Measurements from ENCODE around the gene POLL.
"Not testable (repeated sequence)": the region's sequence is repeated elsewhere in the genome, so short reads cannot be mapped to it uniquely, and the experiment has no call there.

Gene POLL

DNA sequence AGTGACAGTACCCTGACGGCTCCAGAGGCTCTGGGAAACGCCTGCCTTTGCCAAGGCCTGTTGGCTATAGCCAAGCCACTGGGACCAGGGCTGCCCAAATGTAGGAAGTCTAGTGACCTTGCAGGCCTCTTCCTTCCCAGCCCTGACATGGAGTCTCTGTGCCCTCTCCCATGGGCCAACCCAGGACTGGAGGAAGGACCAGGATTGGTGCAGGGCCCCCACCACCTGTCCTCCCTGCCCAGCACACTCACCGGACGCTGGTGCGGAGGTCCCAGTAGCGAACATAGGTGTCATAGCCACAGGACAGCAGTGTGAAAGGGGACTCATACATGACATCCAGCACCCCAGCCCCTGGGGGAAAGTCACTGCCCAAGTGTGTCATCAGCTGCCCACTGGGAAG lies 24.0 kb upstream of the POLL start:
- no peak for DNase-seq (ENCODE audit: extremely low read depth in 1 of 2, low read depth in 1 of 2)

DNA sequence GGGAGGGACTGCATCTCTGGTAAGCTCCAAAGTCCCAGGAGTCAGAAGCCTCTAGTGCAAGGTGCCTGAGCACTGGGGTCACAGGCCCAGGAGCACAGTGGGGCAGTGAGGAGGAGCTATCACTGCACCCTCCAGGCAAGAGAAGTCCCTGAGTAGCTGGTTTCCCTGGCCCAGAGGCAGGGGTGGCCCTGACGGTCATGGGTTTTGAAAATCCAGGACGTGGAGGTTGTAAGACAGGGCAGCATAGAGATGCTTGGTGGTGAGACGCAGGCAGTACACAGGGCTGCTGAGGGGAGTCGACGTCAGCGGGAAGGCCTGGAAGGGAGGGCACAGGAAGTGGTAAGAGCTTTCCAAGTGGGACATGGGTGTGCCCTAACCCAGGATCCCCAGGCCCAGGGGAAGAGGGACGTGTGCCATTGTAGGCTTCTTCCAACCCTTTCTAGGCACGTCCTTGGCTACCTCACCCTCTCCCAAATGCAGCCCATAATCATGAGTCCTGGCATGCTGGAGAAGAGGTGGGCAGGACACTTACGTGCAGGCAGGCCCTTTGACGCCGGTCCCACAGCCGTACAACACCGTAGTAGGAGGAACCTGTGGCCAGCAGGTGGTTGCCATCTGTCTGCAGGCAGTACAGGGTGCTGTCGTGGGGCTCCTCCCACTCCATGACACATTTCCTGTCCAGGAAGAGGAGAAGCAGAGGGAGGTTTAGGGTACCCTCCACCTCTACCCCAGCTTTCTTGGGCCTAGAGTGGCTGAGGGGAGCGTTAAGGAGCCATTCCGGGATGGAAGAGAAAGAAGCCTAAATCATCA lies 23.2 kb upstream of the POLL start:
- peak in 1 of 2 donors; percentile 25 for DNase-seq (ENCODE audit: extremely low read depth in 1 of 2, low read depth in 1 of 2)

DNA sequence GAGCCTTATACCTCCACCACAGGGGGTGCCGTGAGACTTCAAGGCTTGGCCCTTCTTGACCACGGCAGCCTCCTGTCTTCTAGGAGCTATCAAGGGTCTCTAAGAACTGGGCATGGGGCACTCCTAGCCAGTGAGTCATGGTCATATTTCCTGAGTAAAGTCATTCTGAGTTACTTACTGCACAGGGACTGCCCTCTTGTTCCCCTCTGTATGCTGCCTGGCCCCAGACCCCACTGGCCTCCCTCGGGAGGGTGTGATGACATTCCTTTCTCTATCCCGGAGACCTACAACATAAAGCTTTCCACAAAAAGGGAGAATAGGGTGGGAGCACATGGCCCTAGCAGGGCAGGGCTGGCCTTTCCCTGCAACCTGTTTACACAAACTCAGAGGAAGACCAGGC lies 21.4 kb upstream of the POLL start:
- DNase-seq (ENCODE audit: extremely low read depth in 1 of 2, low read depth in 1 of 2) = no peak

DNA sequence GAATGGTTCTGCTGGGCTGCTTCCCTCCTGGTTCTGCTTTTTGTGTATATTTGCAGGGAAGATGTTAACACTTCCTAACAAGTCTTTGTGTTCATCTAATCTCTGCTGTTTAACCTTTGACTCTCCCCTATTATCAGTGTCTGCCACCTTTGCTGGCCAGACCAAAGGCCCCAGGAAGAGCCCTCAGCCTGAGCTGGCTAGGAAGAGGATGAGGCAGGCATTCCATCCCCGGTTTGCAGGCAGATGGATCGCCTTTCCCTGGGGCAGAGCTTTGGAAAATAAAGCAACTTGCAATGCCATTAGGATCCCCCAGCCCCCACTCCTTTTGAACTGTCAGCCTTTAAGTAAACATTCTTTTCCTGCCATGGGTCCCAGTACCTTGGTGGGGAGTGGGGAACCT lies 19.1 kb upstream of the POLL start:
- DNase-seq (ENCODE audit: extremely low read depth in 1 of 2, low read depth in 1 of 2) = no peak

DNA sequence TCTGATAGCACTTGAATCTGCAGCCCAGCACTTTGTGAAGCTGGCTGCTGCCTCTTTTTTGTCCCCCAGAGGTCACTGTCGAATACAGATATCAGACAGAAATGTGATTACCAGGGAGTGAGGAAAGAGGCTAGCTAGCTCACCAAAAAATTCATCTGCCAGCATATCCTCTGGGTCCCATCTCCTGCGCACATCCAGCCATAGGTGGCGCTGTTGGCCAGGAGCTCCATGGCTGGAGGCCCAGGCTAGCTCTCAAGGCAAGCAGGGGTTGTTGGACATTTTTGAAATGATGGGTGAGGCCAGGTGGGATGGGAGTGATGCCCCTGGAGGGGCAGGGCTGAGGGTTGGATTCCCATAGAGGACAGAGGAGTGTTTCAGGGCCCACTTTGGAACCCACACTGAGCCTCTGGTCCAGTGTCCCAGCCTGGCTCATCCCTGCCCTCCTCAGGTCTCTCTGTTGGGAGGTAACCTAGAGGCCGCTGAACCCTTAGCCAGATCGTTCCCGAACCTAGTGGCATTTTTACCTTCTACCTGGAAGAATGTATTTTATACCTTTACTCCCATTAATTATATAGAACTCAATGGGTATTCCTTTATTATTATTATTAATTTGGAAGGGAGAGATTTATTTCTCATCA lies 14.8 kb upstream of the POLL start:
- DNase-seq (ENCODE audit: extremely low read depth in 1 of 2, low read depth in 1 of 2) = peak; percentile 11 to 59

DNA sequence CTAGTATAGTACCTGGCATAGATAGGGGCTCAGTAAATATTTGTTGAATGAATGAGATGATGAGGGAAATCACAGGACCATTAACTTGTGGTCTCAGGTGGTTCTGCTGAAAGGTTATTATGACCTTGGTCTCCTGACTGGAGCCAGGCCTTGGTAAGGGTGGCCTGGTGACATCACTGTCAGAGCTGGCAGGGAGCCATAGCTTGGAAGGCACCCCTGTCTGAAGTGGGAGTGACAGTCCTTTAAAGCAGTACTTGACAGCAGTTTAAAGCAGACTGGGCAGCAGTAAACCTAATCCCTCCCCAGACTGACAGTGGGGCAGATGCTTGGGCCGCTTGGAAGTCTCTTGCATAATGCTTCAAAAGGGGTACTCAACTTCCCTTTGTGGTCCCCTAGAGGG lies 13.5 kb upstream of the POLL start:
- DNase-seq (ENCODE audit: extremely low read depth in 1 of 2, low read depth in 1 of 2) = no peak

DNA sequence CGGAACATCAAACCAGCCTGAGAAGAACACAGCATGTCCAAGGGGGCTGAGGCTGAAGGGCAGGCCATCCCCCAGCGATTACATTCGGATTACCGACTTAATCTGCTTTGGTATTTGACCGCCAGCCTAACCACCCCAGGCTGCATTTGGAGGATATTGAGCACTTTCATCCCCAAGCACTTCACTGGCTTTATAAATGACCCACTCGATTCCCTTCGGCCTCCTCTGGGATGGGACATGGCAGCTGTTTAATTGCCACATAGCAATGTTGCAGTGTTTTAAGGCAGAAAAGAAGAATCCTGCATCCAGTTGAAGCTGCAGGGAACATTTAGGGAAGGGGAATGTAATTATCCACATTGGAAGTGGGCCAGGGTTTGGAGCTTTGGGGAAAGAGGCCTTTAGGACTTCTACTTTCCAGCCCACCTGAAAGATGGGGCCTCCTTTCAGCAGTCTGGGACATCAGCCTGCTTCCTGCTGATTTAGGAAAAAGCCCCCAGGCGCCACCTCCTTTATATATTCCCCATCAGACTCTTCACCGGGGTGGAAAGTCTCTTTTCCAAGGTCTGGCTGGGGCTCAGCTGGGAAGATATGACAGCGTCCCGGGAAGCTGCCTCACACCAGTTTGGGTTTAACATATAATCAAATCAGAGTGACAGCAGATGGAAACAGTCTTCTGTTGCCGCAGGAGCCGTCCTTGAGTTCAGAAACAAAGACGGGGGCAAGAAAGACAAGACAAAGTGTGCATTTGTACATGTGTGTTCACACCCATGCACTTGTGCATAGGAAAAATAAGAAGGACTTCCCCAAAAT lies 9.2 kb upstream of the POLL start:
- no peak for DNase-seq (ENCODE audit: extremely low read depth in 1 of 2, low read depth in 1 of 2)

DNA sequence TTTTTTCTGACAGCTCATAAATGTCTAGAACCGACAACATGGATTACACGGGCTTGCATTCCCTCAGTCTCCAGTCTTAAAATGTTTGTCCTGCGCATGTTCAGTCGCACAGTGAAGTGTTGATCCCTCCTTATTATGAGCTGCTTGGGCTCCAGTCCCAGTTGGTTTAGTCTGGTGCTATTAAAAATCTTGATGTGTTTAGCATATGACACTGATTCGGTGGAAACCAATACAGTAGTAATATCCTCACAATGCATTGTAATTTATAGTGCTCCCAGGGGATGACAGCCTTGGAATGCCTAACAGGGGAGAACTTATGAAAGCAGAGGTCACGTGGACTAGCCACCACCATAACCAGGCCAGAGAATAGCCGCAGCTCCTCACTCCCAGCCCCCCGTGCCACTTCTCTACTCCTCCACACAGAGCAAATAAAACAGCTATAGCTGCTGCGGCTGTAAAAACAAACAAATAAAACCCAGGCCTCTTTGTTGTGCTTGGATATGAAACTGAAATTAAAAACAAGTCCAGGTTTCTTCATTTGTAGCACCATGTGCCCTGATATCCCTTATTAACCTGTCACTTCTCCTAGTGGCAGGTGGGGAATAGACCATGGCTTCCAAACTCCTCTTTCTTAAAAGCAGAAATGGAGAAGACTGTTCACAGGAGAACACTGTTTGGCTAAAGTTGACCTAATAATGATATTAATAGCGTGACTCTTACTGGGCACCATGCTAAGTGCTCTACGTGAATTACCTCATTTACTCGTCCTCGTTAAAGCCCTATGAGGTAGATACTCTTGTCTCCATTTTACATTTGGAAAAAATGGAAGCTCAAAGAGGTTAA lies 7.8 kb upstream of the POLL start:
- DNase-seq (ENCODE audit: extremely low read depth in 1 of 2, low read depth in 1 of 2) = no peak

DNA sequence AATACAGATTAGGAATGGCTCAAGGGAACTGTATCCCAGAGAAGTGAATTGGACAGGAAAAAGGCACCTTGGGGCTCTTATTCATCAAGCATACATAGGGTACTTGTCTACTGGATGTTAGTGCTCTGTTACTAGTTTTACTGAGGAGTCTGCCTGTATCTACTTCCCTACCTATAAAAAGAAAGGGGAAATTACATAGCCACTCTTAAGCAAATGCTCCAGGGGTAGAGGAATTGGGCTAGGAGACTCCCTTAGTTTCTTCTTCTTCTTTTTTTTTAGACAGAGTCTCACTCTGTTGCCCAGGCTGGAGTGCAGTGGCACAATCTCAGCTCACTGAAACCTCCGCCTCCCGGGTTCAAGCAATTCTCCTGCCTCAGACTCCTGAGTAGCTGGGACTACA lies 5.3 kb upstream of the POLL start:
- not testable (repeated sequence) for DNase-seq (ENCODE audit: extremely low read depth in 1 of 2, low read depth in 1 of 2)

DNA sequence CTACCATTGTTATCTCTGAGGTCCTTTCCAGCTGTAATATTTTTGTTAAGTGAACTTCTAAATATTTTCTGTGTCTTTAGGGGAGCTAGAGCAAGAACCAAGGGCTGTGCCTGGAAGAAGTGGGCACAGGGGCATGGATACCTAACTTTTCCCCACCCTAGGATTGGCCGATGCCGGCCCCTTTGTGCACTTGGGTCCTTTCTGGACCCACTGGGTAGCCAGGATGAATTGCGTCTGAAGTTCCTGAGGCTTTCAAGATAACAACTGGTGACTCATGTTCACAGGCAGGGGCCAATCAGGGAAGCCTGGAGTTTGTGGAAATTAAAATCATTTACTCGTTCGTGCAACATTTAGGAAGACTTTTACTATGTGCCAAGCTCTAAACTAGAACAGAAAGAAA lies 822 bp upstream of the POLL start:
- no peak for DNase-seq (ENCODE audit: extremely low read depth in 1 of 2, low read depth in 1 of 2)

DNA sequence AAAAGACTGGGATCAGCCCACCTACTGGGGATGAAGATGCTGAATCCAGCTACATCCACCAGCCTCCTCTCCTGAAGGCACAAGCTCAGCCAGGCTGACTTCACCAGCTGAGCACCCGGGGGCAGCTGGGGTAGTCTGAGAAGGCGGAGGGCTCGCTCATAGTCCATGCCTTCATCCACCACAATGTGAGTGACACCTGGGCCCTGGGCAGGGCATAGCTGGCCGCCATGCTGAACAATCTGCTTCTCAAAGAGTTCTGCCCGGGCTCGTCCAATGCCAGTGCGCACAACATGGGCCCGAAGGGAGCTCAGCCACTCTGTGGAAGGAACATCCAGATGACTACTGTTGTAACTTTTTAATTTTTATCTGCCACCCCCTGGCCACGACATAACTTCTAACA lies 2.2 kb downstream of the POLL start:
- DNase-seq (ENCODE audit: extremely low read depth in 1 of 2, low read depth in 1 of 2) = no peak

DNA sequence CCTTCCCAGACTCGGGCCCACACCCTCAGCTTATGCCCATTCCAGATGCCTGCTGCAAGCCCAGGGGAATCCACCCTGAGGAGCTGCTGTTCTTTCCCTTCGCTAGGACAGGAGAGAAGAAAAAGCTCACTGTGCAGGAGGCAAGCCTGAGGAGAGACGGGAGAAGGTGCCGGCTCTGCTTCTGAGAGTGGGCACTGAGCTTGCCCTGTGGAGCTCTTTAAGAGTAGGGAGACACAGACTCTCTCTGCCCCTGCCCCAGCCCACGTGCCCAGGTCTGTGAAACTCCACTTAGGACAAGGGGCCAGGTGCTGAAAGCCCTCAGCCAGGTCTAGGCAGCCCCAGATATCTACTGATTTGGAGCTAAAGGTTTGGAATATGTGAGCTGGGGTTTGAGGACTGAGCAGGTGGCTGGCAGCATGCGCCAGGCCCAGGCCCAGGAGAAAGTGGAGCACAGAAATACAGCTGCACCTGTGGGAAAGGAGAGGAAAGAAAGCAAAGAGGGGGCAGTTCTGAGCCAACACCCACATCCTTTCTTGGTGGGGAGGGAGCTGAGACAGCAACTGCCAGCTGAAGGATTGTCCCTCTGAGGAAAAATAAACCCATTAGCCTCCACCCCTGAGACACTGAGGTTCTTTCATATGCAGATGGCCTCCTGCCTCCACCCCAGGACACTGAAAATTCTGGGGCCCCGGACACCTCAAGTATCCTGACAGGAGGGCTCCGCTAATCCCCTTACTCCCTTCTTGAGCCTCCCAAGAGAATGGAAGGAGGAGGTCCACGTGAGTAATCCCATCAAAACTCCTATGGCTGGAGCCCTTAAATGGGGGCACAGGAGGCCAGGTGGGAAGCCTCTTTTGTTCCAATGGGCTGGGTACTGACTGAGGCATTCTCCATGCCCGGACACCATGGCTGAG lies 7.3 kb downstream of the POLL start:
- no peak for DNase-seq (ENCODE audit: extremely low read depth in 1 of 2, low read depth in 1 of 2)

DNA sequence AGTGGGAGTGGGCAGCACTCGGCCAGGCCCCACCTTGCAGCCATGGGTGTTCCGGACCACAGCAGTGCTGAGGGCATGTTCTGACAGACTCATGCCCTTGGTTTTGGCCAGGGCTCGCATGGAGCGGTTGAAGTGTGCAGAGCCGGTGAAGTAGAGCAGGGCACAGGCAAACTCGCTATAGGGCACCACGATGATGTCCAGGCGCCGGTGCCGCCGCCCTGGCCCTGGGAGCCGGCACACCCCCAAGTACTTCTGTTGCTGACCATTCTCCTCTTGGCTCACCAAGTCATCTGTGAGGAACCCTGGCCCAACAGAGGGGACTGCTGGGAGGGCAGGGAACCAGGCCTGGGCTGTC lies 8.6 kb downstream of the POLL start:
- no peak for DNase-seq (ENCODE audit: extremely low read depth in 1 of 2, low read depth in 1 of 2)

DNA sequence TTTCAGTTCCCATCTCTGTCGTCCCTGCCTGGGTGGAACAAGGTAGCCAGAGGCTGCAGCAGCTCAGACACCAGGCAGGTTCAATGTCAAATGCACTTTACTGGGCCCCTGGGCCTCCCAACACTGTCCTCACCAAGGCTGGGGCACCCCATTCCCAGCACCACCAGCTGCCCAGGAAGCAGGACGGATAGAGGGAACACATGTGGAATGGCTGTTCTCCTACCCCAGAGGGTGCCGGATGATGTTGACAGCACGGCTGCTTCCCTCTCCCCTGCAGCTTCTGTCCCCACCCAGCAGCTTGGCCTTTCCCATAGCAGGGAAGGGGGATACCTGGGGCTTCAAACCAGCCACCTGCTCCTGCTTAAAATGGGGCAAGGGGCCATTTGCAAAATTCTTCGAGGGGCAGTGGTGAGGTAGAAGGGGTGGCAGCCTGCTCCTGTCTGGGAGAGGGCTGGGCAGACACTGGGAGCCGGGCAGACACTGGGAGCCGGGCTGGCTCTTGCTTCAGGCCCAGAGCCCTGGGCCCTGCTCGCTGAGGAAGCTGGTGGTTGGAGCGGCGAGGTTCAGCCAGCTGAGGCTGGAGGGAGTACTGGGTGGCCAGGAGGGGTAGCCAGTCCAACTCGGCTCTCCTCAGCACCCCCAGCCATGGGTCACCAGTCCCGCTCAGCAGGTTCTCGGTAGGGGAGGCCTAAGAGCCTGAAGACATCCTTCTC lies 9.1 kb downstream of the POLL start:
- no peak for DNase-seq (ENCODE audit: extremely low read depth in 1 of 2, low read depth in 1 of 2)

DNA sequence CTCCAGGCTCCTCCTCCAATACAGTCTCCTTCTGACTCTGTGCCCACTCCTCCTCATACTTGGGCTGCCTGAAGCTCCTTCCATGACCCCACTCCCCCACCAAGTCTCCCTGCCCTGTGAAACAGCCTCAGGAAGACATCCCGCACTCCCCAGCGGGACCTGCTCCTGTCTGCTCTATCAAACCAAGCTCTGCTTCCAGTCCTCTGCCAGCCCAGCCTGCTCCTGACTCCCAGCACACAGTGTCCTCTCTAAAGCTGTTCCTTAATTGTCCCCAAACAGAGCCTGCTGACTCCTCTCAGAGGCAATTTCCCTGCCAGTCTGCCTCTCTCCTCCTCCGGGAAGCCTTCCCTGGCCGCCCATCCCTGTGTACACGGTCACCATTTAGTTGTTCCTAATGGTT lies 9.9 kb downstream of the POLL start:
- no peak for DNase-seq (ENCODE audit: extremely low read depth in 1 of 2, low read depth in 1 of 2)

DNA sequence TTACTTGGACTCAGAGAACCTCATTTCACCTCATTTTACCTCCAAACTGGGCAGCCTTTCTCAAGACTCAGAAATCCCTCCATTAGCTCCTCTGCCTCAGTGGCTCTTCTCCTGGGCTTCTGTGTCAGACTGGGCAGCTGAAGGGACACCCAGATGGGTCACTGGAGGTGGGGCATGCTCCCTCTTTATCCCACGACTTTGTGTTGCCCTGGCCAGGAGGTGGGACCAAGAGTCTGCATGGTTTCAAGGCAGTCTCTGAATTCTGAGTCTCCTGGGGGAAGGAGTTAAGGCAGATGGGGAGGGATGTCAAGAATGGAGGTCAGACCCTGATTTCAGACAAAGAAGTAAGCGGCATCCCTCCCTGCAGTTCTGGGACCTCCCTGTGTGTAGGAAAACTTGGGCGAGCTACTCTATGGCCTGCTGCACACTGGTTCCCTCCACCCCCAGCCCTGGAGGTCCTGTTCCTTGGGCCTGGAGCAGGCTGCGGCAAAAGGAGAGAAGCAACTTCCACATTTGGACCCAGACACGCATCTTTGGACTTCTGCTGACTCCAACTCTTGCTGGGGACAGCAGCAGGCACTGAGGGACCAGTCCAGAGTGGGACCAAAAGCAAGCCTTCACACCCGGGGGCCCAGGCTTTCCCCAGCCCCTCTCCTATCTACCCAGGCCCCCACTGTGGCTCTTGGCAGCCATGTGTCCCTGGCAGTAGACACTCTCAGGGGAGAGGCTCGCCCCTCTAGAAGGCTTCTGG lies 10.8 kb downstream of the POLL start:
- no peak for DNase-seq (ENCODE audit: extremely low read depth in 1 of 2, low read depth in 1 of 2)

DNA sequence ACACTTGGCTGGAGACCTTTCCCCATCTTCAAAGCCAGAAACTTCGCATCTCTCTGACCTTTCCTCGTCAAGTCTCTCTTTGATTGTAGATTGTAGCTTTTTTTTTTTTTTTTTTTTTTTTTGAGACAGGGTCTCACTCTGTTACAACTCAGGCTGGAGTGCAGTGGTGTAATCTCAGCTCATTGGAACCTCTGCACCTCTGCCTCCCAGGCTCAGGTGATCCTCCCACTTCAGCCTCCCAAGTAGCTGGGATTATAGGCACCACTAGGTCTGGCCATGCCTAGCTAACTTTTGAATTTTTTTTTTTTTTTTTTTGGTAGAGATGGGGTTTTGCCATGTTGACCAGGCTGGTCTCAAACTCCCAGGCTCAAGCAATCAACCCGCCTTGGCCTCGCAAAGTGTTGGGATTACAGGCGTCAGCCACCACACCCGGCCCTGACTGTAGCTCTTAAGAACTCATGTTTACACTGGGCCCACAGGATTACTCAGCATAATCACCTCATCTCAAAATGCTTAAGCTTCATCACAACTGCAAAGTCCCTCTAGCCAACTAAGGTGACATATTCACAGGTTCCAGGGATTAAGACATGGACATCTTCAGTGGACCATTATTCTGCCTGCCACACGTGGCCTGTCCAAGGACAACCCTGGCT lies 11.7 kb downstream of the POLL start:
- no peak for DNase-seq (ENCODE audit: extremely low read depth in 1 of 2, low read depth in 1 of 2)

DNA sequence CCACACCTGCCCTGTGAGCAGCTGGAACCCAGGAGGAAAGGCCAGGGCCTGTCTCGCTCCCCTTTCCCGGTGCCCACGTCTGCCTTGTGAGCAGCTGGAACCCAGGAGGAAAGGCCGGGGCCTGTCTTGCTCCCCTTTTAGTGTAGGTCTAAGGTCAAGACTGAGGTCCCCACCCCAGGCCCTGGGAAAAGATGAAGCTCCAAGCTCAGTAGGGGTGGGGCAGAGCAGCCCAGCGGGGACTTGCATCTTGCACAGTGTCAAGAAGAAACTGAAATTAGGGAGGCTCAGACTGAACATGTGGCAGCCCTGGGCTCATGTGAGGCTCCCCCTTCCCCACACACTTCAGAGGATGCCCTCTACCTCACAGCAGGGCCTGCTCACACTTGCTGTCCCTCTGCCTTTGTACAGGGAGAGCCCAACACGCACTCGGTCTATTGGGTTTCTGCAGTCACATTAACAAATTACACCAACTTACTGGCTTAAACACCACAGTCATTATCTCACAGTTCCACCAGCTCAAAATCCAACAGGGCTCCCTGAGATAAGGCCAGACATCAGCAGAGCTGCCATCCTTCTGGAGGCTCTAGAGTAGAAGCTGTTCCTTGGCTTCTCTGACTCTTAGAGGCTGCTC lies 12.4 kb downstream of the POLL start:
- DNase-seq (ENCODE audit: extremely low read depth in 1 of 2, low read depth in 1 of 2) = no peak

Data from stimulated activated CD8-positive, alpha-beta memory T cell treated with anti-CD3 and anti-CD28 coated beads, Interleukin-7, amount 100 ng/mL, for 48 hours (primary cell).